Metanephros (tissue), 1 donor: Measurements from ENCODE around the gene KLHL15. TPM values are rescaled to one million over a fixed set of nuclear protein-coding genes. Genes with fewer than 3 reads are reported as not detected.

Source experiments
- total RNA-seq: library from RNA; depleted of rRNA; stranded (reverse); fragments of >200 nt; gene quantifications from one replicate; pipeline ENCODE4 v1.2.3, GENCODE V29; 2014

KLHL15 gene
- 18.3 TPM for total RNA-seq

GRCh38 chrX:24027086-24027485 lies at the start of gene KLHL15:
Gene KLHL15 (minus strand): TSS chrX:24027186. CDS start chrX:24006693, 20,493 bp downstream.

GRCh38 chrX:24054182-24055042 lies 27.4 kb upstream of the KLHL15 start, which contains the start of gene EIF2S3:
Gene EIF2S3 (plus strand): TSS chrX:24054956. CDS start chrX:24054969, 13 bp downstream.

Other genes with a start within 250 kb of the KLHL15 start
- 236 TPM for gene SAT1, start 244.0 kb downstream of the KLHL15 start, total RNA-seq
- 15.5 TPM for gene APOO, start 119.2 kb downstream of the KLHL15 start, total RNA-seq
- gene CXorf58, start 119.2 kb downstream of the KLHL15 start, total RNA-seq, result 0.18 TPM
- 218 TPM for gene EIF2S3, start 27.8 kb upstream of the KLHL15 start, total RNA-seq
- 51.3 TPM for gene ZFX, start 122.5 kb upstream of the KLHL15 start, total RNA-seq